Subcutaneous abdominal adipose tissue (tissue), 5 donors: ENCODE measurements around the gene OPN4.

Experiments
- H3K27ac ChIP-seq: one replicate; pipeline ENCODE4 v1.7.0; 2013; ENCODE audit warnings: low read depth, mild to moderate bottlenecking, inconsistent platforms, low read length, moderate library complexity
- H3K27me3 ChIP-seq, 5 donors: one replicate each; pipeline ENCODE4 v1.7.0; 2013; ENCODE audit warnings: low read length in 5 of 5, inconsistent platforms in 1 of 5; ENCODE audit not compliant: control insufficient read depth in 5 of 5, insufficient read depth in 4 of 5
- H3K36me3 ChIP-seq, 5 donors: one replicate each; pipeline ENCODE4 v1.7.0; 2013; ENCODE audit warnings: low read length in 5 of 5; ENCODE audit not compliant: control insufficient read depth in 5 of 5, insufficient read depth in 5 of 5
- H3K4me1 ChIP-seq, 5 donors: one replicate each; pipeline ENCODE4 v1.7.0; 2013; ENCODE audit warnings: low read length in 5 of 5, mild to moderate bottlenecking in 3 of 5, moderate library complexity in 1 of 5; ENCODE audit not compliant: control insufficient read depth in 5 of 5, insufficient read depth in 5 of 5
- H3K4me3 ChIP-seq, 5 donors: one replicate each; pipeline ENCODE4 v1.7.0; 2013; ENCODE audit warnings: low read length in 5 of 5, low read depth in 1 of 5
- H3K9ac ChIP-seq, 5 donors: one replicate each; pipeline ENCODE4 v1.7.0; 2013; ENCODE audit warnings: low read length in 5 of 5, mild to moderate bottlenecking in 4 of 5, moderate library complexity in 3 of 5
- H3K9me3 ChIP-seq, 5 donors: one replicate each; pipeline ENCODE4 v1.7.0; 2013; ENCODE audit warnings: low read length in 5 of 5; ENCODE audit not compliant: control insufficient read depth in 5 of 5
- donor health status: healthy.
- donor health status: healthy.
- donor health status: healthy.
- donor health status: healthy.
- donor health status: healthy.

OPN4 gene

GRCh38 chr10:86706401-86706841 lies 52.1 kb downstream of the OPN4 start:
- Histone ChIP-seq H3K4me1 (peaks cover 0 to 8% (median 6%) of the 10 kb centered on the region in 5 donors), H3K27ac (no peak overlapping the region), H3K36me3 (no peaks in the 10 kb centered on the region)

GRCh38 chr10:86706977-86707376 lies 52.6 kb downstream of the OPN4 start:
- Histone ChIP-seq H3K4me1 (peaks cover 0 to 11% (median 8%) of the 10 kb centered on the region in 5 donors), H3K9me3 (no peaks in the 10 kb centered on the region), H3K4me3 (no peak overlapping the region), H3K9ac (no peak overlapping the region), H3K27ac (no peak overlapping the region), H3K36me3 (no peaks in the 10 kb centered on the region), H3K27me3 (peaks cover 0 to 12% (median 3%) of the 10 kb centered on the region in 5 donors)

More at GRCh38 chr10:86706401-86706841, 52.1 kb downstream of the OPN4 start:
- peaks cover 0 to 12% (median 3%) of the 10 kb centered on the region in 5 donors for H3K27me3 ChIP-seq
- no peak overlapping the region for H3K4me3 ChIP-seq
- no peak overlapping the region for H3K9ac ChIP-seq
- H3K9me3 ChIP-seq, result no peaks in the 10 kb centered on the region

GRCh38 chr10:86707505-86707904 lies 53.2 kb downstream of the OPN4 start:
- no peak overlapping the region for H3K27ac ChIP-seq

GRCh38 chr10:86708068-86708782 lies 53.9 kb downstream of the OPN4 start:
- Histone ChIP-seq H3K9ac (no peak overlapping the region), H3K27ac (no peak overlapping the region)

More at GRCh38 chr10:86707505-86707904, 53.2 kb downstream of the OPN4 start:
- no peaks in the 10 kb centered on the region for H3K9me3 ChIP-seq
- peaks cover 0 to 12% (median 3%) of the 10 kb centered on the region in 5 donors for H3K27me3 ChIP-seq
- peaks cover 0 to 15% (median 14%) of the 10 kb centered on the region in 5 donors for H3K4me1 ChIP-seq
- H3K9ac ChIP-seq, result no peak overlapping the region
- H3K36me3 ChIP-seq, result no peaks in the 10 kb centered on the region
- H3K4me3 ChIP-seq, result no peak overlapping the region

GRCh38 chr10:86708783-86709380 lies 54.5 kb downstream of the OPN4 start:
- Histone ChIP-seq H3K27ac (no peak overlapping the region), H3K9ac (no peak overlapping the region), H3K9me3 (no peaks in the 10 kb centered on the region), H3K27me3 (peaks cover 0 to 12% (median 3%) of the 10 kb centered on the region in 5 donors), H3K4me1 (peaks cover 0 to 16% (median 14%) of the 10 kb centered on the region in 5 donors), H3K36me3 (no peaks in the 10 kb centered on the region), H3K4me3 (no peak overlapping the region)

More at GRCh38 chr10:86708068-86708782, 53.9 kb downstream of the OPN4 start:
- H3K27me3 ChIP-seq, result peaks cover 0 to 12% (median 3%) of the 10 kb centered on the region in 5 donors
- no peaks in the 10 kb centered on the region for H3K9me3 ChIP-seq
- peaks cover 0 to 16% (median 14%) of the 10 kb centered on the region in 5 donors for H3K4me1 ChIP-seq
- H3K4me3 ChIP-seq, result no peak overlapping the region
- H3K36me3 ChIP-seq, result no peaks in the 10 kb centered on the region

- no peaks in the 10 kb centered on the region for H3K36me3 ChIP-seq
- H3K9me3 ChIP-seq, result no peaks in the 10 kb centered on the region
- H3K4me1 ChIP-seq, result peaks cover 0 to 16% (median 14%) of the 10 kb centered on the region in 5 donors
- no peak overlapping the region for H3K4me3 ChIP-seq
- no peak overlapping the region for H3K9ac ChIP-seq
- H3K27ac ChIP-seq, result no peak overlapping the region
- H3K27me3 ChIP-seq, result peaks cover 0 to 12% (median 3%) of the 10 kb centered on the region in 5 donors
Observed at GRCh38 chr10:86709396-86710185, 55.2 kb downstream of the OPN4 start.

- H3K9ac ChIP-seq, result peak overlapping the region; percentile 37 to 81 (median 69)
- H3K36me3 ChIP-seq, result no peaks in the 10 kb centered on the region
- H3K27ac ChIP-seq, result peak overlapping the region; percentile 70
- no peaks in the 10 kb centered on the region for H3K9me3 ChIP-seq
- peaks cover 0 to 12% (median 6%) of the 10 kb centered on the region in 5 donors for H3K27me3 ChIP-seq
- H3K4me1 ChIP-seq, result peaks cover 0 to 16% (median 14%) of the 10 kb centered on the region in 5 donors
- H3K4me3 ChIP-seq, result peak overlapping the region; percentile 58 to 75 (median 66)
Observed at GRCh38 chr10:86710987-86711512, 56.7 kb downstream of the OPN4 start.

- Histone ChIP-seq H3K4me3 (peak overlapping the region; percentile 58 to 75 (median 67)), H3K9ac (peak overlapping the region; percentile 48 to 83 (median 77)), H3K9me3 (no peaks in the 10 kb centered on the region), H3K36me3 (no peaks in the 10 kb centered on the region), H3K27me3 (peaks cover 0 to 7% (median 3%) of the 10 kb centered on the region in 5 donors), H3K4me1 (peaks cover 0 to 16% (median 14%) of the 10 kb centered on the region in 5 donors), H3K27ac (peak overlapping the region; percentile 95)
Observed at GRCh38 chr10:86711513-86712316, 57.4 kb downstream of the OPN4 start.

- H3K9me3 ChIP-seq, result no peaks in the 10 kb centered on the region
- H3K27me3 ChIP-seq, result peaks cover 0 to 7% (median 3%) of the 10 kb centered on the region in 5 donors
- peak overlapping the region; percentile 95 for H3K27ac ChIP-seq
- H3K36me3 ChIP-seq, result no peaks in the 10 kb centered on the region
- peak overlapping the region; percentile 58 to 75 (median 67) for H3K4me3 ChIP-seq
- peaks cover 0 to 16% (median 14%) of the 10 kb centered on the region in 5 donors for H3K4me1 ChIP-seq
- peak overlapping the region; percentile 48 to 83 (median 77) for H3K9ac ChIP-seq
Observed at GRCh38 chr10:86712317-86712707, 58.0 kb downstream of the OPN4 start.
